NCI-H2171 (cell line): Measurements from ENCODE around the gene PP2D1.
"Not testable (repeated sequence)": the region's sequence is repeated elsewhere in the genome, so short reads cannot be mapped to it uniquely, and the experiment has no call there.

ENCODE experiments used
- DNase-seq: peaks from one replicate; lab custom pipeline; 2025; lab: John Stamatoyannopoulos, UW

Gene PP2D1

GRCh38 chr3:19967812-19968211, 44.3 kb downstream of the PP2D1 start:
- no peak for DNase-seq

GRCh38 chr3:19967208-19967607, 44.9 kb downstream of the PP2D1 start:
- no peak for DNase-seq

GRCh38 chr3:19961960-19962359, 50.1 kb downstream of the PP2D1 start:
- DNase-seq: no peak

GRCh38 chr3:19960696-19961095, 51.4 kb downstream of the PP2D1 start:
- DNase-seq: no peak

GRCh38 chr3:19959505-19959904, 52.6 kb downstream of the PP2D1 start:
- DNase-seq: no peak

GRCh38 chr3:19957354-19957753, 54.7 kb downstream of the PP2D1 start:
- DNase-seq: not testable (repeated sequence)

- no peak for DNase-seq
Measured at GRCh38 chr3:19954676-19955075, 57.4 kb downstream of the PP2D1 start.

GRCh38 chr3:19950316-19950715, 61.7 kb downstream of the PP2D1 start:
- DNase-seq: no peak

GRCh38 chr3:19948226-19948591, 63.9 kb downstream of the PP2D1 start:
- DNase-seq: no peak

GRCh38 chr3:19947549-19948225, 64.4 kb downstream of the PP2D1 start:
- no peak for DNase-seq

GRCh38 chr3:19946832-19947548, 65.1 kb downstream of the PP2D1 start, which contains the start of gene RAB5A:
Gene RAB5A (plus strand): TSS chr3:19947097. CDS start chr3:19950899, 3,802 bp downstream.
- peak; percentile 82 for DNase-seq

- DNase-seq: no peak
Measured at GRCh38 chr3:19945969-19946831, 65.9 kb downstream of the PP2D1 start.

GRCh38 chr3:19945534-19945933, 66.5 kb downstream of the PP2D1 start:
- DNase-seq: no peak

GRCh38 chr3:19940643-19941042, 71.4 kb downstream of the PP2D1 start:
- no peak for DNase-seq

GRCh38 chr3:19938295-19938627, 73.8 kb downstream of the PP2D1 start:
- DNase-seq: no peak

- DNase-seq: no peak
Measured at GRCh38 chr3:19937459-19938294, 74.4 kb downstream of the PP2D1 start.
